Vagina (tissue), 2 donors: ENCODE measurements around the gene ALDH3B1.

Experiments
- POLR2AphosphoS5 ChIP-seq, 2 donors: sonication (generic); formaldehyde crosslinking; IDR thresholded peaks; one replicate each; pipeline ENCODE4 v1.9.0; 2017; ENCODE audit warnings: antibody characterized with exemption in 2 of 2, mild to moderate bottlenecking in 2 of 2, low read depth in 1 of 2; ENCODE audit not compliant: insufficient read depth in 1 of 2
- TF ChIP-seq, protein P1 (sequence below), 3 experiments: fragments of 450-650 bp in 2 of 3; fragments of 200-600 bp in 1 of 3; sonication (generic) in 1 of 3; IDR thresholded peaks; one replicate each; pipeline ENCODE4 v1.5.1; 2017 to 2019; ENCODE audit warnings: antibody characterized with exemption in 3 of 3, mild to moderate bottlenecking in 2 of 3, moderate library complexity in 2 of 3

GRCh38 chr11:68038718-68039525, 28.8 kb downstream of the ALDH3B1 start, which contains the start of gene TCIRG1:
- TF ChIP-seq, protein P1, sequence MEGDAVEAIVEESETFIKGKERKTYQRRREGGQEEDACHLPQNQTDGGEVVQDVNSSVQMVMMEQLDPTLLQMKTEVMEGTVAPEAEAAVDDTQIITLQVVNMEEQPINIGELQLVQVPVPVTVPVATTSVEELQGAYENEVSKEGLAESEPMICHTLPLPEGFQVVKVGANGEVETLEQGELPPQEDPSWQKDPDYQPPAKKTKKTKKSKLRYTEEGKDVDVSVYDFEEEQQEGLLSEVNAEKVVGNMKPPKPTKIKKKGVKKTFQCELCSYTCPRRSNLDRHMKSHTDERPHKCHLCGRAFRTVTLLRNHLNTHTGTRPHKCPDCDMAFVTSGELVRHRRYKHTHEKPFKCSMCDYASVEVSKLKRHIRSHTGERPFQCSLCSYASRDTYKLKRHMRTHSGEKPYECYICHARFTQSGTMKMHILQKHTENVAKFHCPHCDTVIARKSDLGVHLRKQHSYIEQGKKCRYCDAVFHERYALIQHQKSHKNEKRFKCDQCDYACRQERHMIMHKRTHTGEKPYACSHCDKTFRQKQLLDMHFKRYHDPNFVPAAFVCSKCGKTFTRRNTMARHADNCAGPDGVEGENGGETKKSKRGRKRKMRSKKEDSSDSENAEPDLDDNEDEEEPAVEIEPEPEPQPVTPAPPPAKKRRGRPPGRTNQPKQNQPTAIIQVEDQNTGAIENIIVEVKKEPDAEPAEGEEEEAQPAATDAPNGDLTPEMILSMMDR (IDR thresholded peaks at IDR 0.05), result peak in 1 of 3 experiments; percentile 42
- TF ChIP-seq POLR2AphosphoS5 (IDR thresholded peaks at IDR 0.05; ENCODE audit: insufficient read depth in 1 of 2, low read depth in 1 of 2), result peak; percentile 46 to 98
